GM21737 (cell line): ENCODE data around the gene MGST2.

ENCODE experiments used
- ATAC-seq: cut with Tn5 transposase; IDR thresholded peaks from one replicate; pipeline ENCODE4 v1.9.1; 2021; ENCODE audit warnings: mild to moderate bottlenecking, moderate library complexity; ENCODE audit not compliant: unreplicated experiment

The MGST2 gene

GRCh38 chr4:139669335-139669734, 3.7 kb downstream of the MGST2 start:
- no peak for ATAC-seq

GRCh38 chr4:139669890-139670289, 4.3 kb downstream of the MGST2 start:
- no peak for ATAC-seq

GRCh38 chr4:139670775-139671174, 5.2 kb downstream of the MGST2 start:
- no peak for ATAC-seq

- no peak for ATAC-seq
These were observed 6.6 kb downstream of the MGST2 start for GRCh38 chr4:139672215-139672614.

GRCh38 chr4:139672732-139673131, 7.1 kb downstream of the MGST2 start:
- no peak for ATAC-seq

GRCh38 chr4:139674875-139675550, 9.4 kb downstream of the MGST2 start:
- no peak for ATAC-seq

- ATAC-seq: no peak
These were observed 10.0 kb downstream of the MGST2 start for GRCh38 chr4:139675651-139676050.

GRCh38 chr4:139676365-139676764, 10.7 kb downstream of the MGST2 start:
- no peak for ATAC-seq

GRCh38 chr4:139676913-139677585, 11.4 kb downstream of the MGST2 start:
- no peak for ATAC-seq

GRCh38 chr4:139682309-139682708, 16.7 kb downstream of the MGST2 start:
- no peak for ATAC-seq

- ATAC-seq: no peak
These were observed 17.1 kb downstream of the MGST2 start for GRCh38 chr4:139682741-139683151.

- no peak for ATAC-seq
These were observed 18.7 kb downstream of the MGST2 start for GRCh38 chr4:139684351-139684750.

- ATAC-seq: no peak
These were observed 19.6 kb downstream of the MGST2 start for GRCh38 chr4:139685180-139685579.

GRCh38 chr4:139686130-139686529, 20.5 kb downstream of the MGST2 start:
- ATAC-seq: no peak

- no peak for ATAC-seq
These were observed 21.4 kb downstream of the MGST2 start for GRCh38 chr4:139686988-139687387.

- no peak for ATAC-seq
These were observed 23.6 kb downstream of the MGST2 start for GRCh38 chr4:139689093-139689722.

- ATAC-seq: no peak
These were observed 24.8 kb downstream of the MGST2 start for GRCh38 chr4:139690419-139690818.

GRCh38 chr4:139692309-139693012, 26.8 kb downstream of the MGST2 start:
- no peak for ATAC-seq

- ATAC-seq: no peak
These were observed 29.0 kb downstream of the MGST2 start for GRCh38 chr4:139694522-139695107.

- no peak for ATAC-seq
These were observed 30.9 kb downstream of the MGST2 start for GRCh38 chr4:139696491-139696890.
